SJSA1 (cell line): ENCODE data around the gene DIRAS1. TPM values are rescaled to one million over a fixed set of nuclear protein-coding genes. Genes with fewer than 3 reads are reported as not detected.
"Not testable (repeated sequence)": the region's sequence is repeated elsewhere in the genome, so short reads cannot be mapped to it uniquely, and the experiment has no call there.

Source experiments
- DNase-seq, 2 experiments: peaks; one replicate each; pipeline ENCODE4 v3.0.0-alpha.2; 2015 to 2020; ENCODE audit warnings: low spot score in 2 of 2, low read depth in 1 of 2
- H3K27ac ChIP-seq: fragments of 250-450 bp; sonication (Bioruptor Pico); 2 replicates; pipeline ENCODE4 v1.5.1; 2020; ENCODE audit warnings: mild to moderate bottlenecking, moderate library complexity
- H3K27me3 ChIP-seq: fragments of 250-450 bp; sonication (Bioruptor Pico); replicated peaks from 2 replicates; pipeline ENCODE4 v1.5.1; 2020; ENCODE audit warnings: mild to moderate bottlenecking, moderate library complexity
- H3K36me3 ChIP-seq: fragments of 250-450 bp; sonication (Bioruptor Pico); 2 replicates; pipeline ENCODE4 v1.5.1; 2020; ENCODE audit warnings: mild to moderate bottlenecking
- H3K4me1 ChIP-seq: fragments of 250-450 bp; sonication (Bioruptor Pico); replicated peaks from 2 replicates; pipeline ENCODE4 v1.6.1; 2021; ENCODE audit warnings: mild to moderate bottlenecking
- H3K4me3 ChIP-seq: fragments of 250-450 bp; sonication (Bioruptor Pico); 2 replicates; pipeline ENCODE4 v1.5.1; 2020; ENCODE audit warnings: mild to moderate bottlenecking
- H3K9me3 ChIP-seq: fragments of 250-450 bp; sonication (Bioruptor Pico); replicated peaks from 2 replicates; pipeline ENCODE4 v1.5.1; 2020; ENCODE audit warnings: mild to moderate bottlenecking
- total RNA-seq: library from RNA; depleted of rRNA; stranded (reverse); fragments of >200 nt; shearing (Covaris generic); gene quantifications from 2 replicates; pipeline ENCODE4 v1.2.3, GENCODE V29; 2014

DIRAS1 gene
- total RNA-seq, 1 experiment from 2014 or later, result not detected

GRCh38 chr19:2717638-2718541 is 3.3 kb downstream of the DIRAS1 start:
- Histone ChIP-seq H3K27me3 (peaks cover 27% of the 10 kb centered on the region), H3K4me3 (no peak overlapping the region), H3K36me3 (no peaks in the 10 kb centered on the region), H3K9me3 (peaks cover 9% of the 10 kb centered on the region), H3K27ac (no peak overlapping the region), H3K4me1 (peaks cover 4% of the 10 kb centered on the region)
- DNase-seq, result peak in 1 of 2 experiments; percentile 41

DNA sequence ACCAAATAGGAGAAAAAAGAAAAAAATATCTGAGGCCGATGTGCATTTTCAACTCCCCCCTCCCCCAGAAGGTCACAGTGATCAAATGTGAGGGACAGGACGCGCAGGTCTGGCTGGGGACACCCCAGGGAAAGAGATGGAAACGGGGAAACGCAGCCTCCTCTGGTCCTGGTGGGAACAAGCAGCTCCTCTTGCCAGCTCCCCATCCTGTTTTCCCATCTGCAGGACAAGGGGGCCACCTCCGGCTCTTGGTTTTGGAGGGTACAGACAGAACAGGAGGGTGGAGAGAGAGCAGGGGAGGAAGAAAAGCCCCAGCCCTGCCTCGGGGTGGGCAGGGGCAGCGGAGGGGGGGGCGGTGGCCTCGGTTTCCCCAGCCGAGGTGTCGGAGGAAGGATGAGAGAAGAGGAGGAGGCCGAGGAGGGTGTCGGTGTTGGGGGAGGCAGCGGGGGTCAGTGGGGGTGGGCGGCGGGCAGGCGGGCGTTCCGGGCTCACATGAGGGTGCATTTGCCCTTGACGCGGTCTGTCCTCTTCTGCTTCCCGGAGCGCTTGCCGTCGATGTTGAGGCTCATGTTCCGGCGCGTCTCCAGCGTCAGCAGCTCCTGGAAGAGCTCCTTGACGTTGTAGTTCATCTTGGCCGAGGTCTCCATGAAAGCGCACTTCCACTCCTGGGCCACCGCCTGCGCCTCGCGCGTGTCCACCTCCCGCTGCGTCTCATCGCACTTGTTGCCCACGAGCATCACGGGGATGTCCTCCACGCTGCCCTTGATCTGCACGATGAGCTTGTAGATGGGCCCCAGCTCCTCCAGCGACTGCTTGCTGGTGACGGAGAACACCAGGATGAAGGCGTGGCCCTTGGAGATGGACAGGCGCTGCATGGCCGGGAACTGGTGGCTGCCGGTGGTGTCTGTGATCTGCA is 4.2 kb downstream of the DIRAS1 start:
- Histone ChIP-seq H3K27me3 (peaks cover 24% of the 10 kb centered on the region), H3K36me3 (no peaks in the 10 kb centered on the region), H3K9me3 (peaks cover 9% of the 10 kb centered on the region), H3K4me1 (no peaks in the 10 kb centered on the region), H3K27ac (no peak overlapping the region), H3K4me3 (no peak overlapping the region)
- no peak for DNase-seq

GRCh38 chr19:2716275-2716650 is 4.9 kb downstream of the DIRAS1 start:
- peaks cover 24% of the 10 kb centered on the region for H3K27me3 ChIP-seq
- H3K27ac ChIP-seq, result no peak overlapping the region
- no peaks in the 10 kb centered on the region for H3K36me3 ChIP-seq
- H3K4me1 ChIP-seq, result no peaks in the 10 kb centered on the region; the same call in 1 of the 2 replicates
- peaks cover 9% of the 10 kb centered on the region for H3K9me3 ChIP-seq
- DNase-seq, result no peak
- no peak overlapping the region for H3K4me3 ChIP-seq

- Histone ChIP-seq H3K27ac (no peak overlapping the region), H3K36me3 (no peaks in the 10 kb centered on the region), H3K4me3 (no peak overlapping the region), H3K9me3 (peaks cover 9% of the 10 kb centered on the region), H3K27me3 (peaks cover 26% of the 10 kb centered on the region), H3K4me1 (no peaks in the 10 kb centered on the region; the same call in 1 of the 2 replicates)
- DNase-seq, result no peak
Observed at GRCh38 chr19:2715470-2716274, 5.5 kb downstream of the DIRAS1 start.

- Histone ChIP-seq H3K4me1 (no peaks in the 10 kb centered on the region; the same call in 1 of the 2 replicates), H3K27me3 (peaks cover 19% of the 10 kb centered on the region), H3K27ac (no peak overlapping the region), H3K36me3 (no peaks in the 10 kb centered on the region), H3K9me3 (peaks cover 9% of the 10 kb centered on the region), H3K4me3 (no peak overlapping the region)
- DNase-seq, result no peak
Observed at GRCh38 chr19:2714531-2715269, 6.5 kb downstream of the DIRAS1 start.

DNA sequence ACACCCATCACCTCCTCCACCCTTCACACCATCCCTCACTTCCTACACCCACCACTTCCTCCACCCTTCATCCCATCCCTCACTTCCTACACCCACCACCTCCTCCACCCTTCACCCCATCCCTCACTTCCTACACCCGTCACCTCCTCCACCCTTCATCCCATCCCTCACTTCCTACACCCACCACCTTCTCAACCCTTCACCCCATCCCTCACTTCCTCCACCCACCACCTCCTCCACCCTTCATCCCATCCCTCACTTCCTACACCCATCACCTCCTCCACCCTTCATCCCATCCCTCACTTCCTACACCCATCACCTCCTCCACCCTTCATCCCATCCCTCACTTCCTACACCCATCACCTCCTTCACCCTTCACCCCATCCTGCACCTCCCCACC is 7.1 kb downstream of the DIRAS1 start:
- H3K4me1 ChIP-seq, H3K9me3 ChIP-seq, H3K27ac ChIP-seq, H3K4me3 ChIP-seq, H3K36me3 ChIP-seq, DNase-seq: not testable (repeated sequence)
- H3K27me3 ChIP-seq, result peaks cover 20% of the 10 kb centered on the region; the same call in 1 of the 2 replicates

DNA sequence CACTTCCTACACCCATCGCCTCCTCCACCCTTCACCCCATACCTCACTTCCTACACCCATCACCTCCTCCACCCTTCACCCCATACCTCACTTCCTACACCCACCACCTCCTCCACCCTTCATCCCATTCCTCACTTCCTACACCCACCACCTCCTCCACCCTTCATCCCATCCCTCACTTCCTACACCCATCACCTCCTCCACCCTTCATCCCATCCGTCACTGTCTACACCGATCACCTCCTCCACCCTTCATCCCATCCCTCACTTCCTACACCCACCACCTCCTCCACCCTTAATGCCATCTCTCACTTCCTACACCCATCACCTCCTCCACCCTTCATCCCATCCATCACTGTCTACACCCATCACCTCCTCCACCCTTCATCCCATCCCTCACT is 8.0 kb downstream of the DIRAS1 start:
- not testable (repeated sequence) for H3K4me1 ChIP-seq, H3K27ac ChIP-seq

GRCh38 chr19:2711875-2712205 is 9.3 kb downstream of the DIRAS1 start:
- H3K27ac ChIP-seq, result no peak overlapping the region
- H3K9me3 ChIP-seq, result peaks cover 9% of the 10 kb centered on the region
- no peak overlapping the region for H3K4me3 ChIP-seq
- no peak for DNase-seq
- no peaks in the 10 kb centered on the region; the same call in 1 of the 2 replicates for H3K4me1 ChIP-seq
- H3K27me3 ChIP-seq, result peaks cover 26% of the 10 kb centered on the region
- H3K36me3 ChIP-seq, result no peaks in the 10 kb centered on the region

More for the DNA sequence above, 8.0 kb downstream of the DIRAS1 start:
- not testable (repeated sequence) for H3K4me3 ChIP-seq, H3K9me3 ChIP-seq, H3K36me3 ChIP-seq, DNase-seq
- H3K27me3 ChIP-seq, result peaks cover 23% of the 10 kb centered on the region

DNA sequence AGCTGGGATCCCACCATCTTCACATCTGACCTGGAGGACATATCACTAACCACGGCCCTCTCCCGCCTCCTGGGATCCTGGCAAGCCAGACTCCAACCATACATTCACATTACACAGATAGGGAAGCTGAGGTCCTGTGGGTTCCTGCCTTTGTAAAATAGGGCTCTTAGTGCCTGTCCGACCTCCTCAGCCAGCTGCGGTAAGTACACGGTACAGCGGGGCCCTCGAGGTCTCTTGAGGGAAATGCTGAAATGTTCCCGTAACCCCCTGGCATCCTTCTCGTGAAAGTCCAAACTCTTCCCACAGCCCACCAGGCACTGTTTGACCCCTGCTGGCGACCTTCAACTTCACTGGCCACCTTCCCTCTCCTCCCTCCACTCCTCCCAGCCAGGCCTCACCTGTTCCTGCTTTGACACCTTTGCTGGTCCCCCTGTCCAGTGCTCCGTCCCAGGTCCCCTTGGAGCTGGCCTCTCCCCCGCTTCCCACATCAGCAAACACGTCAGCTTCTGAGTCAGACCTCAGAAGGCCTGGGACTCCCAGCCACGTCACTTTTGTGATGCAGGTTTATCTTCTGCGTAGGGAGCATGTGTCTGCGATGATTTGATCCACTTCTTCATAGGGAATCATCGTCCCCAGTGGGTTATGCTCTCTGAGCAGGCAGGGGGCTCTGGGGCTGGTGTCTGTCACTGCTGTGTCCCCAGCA is 9.8 kb downstream of the DIRAS1 start:
- H3K36me3 ChIP-seq, result no peaks in the 10 kb centered on the region
- H3K27ac ChIP-seq, result no peak overlapping the region
- H3K27me3 ChIP-seq, result peaks cover 26% of the 10 kb centered on the region
- H3K9me3 ChIP-seq, result peaks cover 9% of the 10 kb centered on the region
- H3K4me3 ChIP-seq, result no peak overlapping the region
- DNase-seq, result no peak
- no peaks in the 10 kb centered on the region; the same call in 1 of the 2 replicates for H3K4me1 ChIP-seq

DNA sequence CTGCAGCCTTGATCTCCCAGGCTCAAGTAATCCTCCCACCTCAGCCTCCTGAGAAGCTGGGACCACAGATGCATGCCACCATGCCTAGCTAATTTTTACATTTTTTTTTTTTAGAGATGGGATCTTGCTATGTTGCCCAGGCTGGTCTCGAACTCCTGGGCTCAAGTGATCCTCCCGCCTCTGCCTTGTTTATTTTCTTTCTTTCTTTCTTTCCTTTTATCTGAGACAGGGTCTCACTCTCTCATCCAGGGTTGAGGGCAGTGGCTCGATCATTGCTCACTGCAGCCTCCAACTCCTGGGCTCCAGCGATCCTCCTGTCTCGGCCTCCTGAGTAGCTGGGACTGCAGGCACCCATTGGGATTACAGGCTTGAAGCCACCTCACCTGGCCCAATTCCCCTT is 14.9 kb downstream of the DIRAS1 start:
- Histone ChIP-seq H3K4me1 (no peaks in the 10 kb centered on the region; the same call in 1 of the 2 replicates), H3K27ac (no peak overlapping the region), H3K36me3 (no peaks in the 10 kb centered on the region), H3K9me3 (no peaks in the 10 kb centered on the region), H3K4me3 (no peak overlapping the region), H3K27me3 (peaks cover 42% of the 10 kb centered on the region)
- DNase-seq, result no peak

DNA sequence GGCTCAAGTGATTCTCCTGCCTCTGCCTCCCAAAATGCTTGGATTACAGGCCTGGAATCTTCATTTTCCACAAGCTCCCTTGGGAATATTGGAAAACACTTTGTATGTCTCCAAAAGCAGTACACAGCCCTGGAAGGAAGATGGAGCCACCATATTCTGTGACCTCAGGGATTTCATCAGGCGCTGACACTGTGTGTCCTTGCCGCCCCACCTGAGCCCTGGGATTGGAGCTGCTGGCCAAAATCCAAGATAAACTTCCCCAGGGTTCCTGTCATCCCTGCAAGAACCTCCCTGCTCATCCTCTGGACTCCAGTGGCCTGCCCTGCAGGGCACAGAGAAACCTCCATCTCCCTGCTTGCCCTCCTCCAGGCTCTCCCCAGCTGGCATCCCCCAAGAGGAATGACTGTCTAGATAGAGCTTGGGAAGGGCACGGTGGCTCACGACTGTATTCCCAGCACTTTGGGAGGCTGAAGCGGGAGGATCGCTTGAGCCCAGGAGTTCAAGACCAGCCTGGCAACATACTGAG is 17.4 kb downstream of the DIRAS1 start:
- Histone ChIP-seq H3K9me3 (no peaks in the 10 kb centered on the region), H3K4me3 (no peak overlapping the region), H3K36me3 (no peaks in the 10 kb centered on the region), H3K27ac (no peak overlapping the region), H3K27me3 (peaks cover 53% of the 10 kb centered on the region), H3K4me1 (no peaks in the 10 kb centered on the region)
- DNase-seq, result no peak

DNA sequence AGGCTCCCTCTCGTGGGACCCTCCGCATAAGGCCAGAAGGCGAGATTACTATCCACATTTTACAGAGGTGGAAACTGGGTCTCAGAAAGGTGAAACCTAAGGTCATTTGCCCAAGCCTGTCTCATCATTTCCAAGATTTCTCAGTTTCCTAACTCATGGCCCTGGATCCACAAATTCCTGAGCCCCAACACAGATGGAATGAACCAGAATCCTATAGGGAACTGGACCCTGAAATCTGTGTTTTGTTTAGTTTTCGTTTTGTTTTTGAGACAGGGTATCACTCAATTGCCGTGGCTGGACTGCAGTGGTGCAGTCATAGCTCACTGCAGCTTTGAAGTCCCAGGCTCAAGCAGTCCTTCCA is 18.1 kb downstream of the DIRAS1 start:
- no peak for DNase-seq
- Histone ChIP-seq H3K27me3 (peaks cover 52% of the 10 kb centered on the region), H3K9me3 (no peaks in the 10 kb centered on the region), H3K27ac (no peak overlapping the region), H3K4me3 (no peak overlapping the region), H3K4me1 (no peaks in the 10 kb centered on the region), H3K36me3 (no peaks in the 10 kb centered on the region)
